HCT116 (cell line): ENCODE results near the gene SEC24D. TPM values are rescaled to one million over a fixed set of nuclear protein-coding genes. Genes with fewer than 3 reads are reported as not detected.

ENCODE experiments used
- ATAC-seq: fragments of 200-7000 bp; cut with Tn5 transposase; 2 replicates; pipeline ENCODE4 v1.9.1; 2020; ENCODE audit warnings: mild to moderate bottlenecking, moderate library complexity
- BruUV-seq: library from RNA; stranded (reverse); fragments of 400-500 nt; replicated peaks from 2 replicates; lab custom pipeline; 2021; lab: Mats Ljungman, UMichigan
- CTCF ChIA-PET: fragments of 300-600 bp; sonication (Branson Sonifier 250); formaldehyde crosslinking; loops from one replicate; lab custom pipeline; 2021; ENCODE audit warnings: antibody characterized with exemption; lab: Charles Lee
- POLR2A ChIA-PET: fragments of 300-600, 350-600 bp; sonication (Branson Sonifier 250); formaldehyde crosslinking; loops from one replicate; lab custom pipeline; 2021; ENCODE audit warnings: antibody characterized with exemption; lab: Charles Lee
- RAD21 ChIA-PET, 2 experiments: fragments of 300-600 bp; sonication (Branson Sonifier 250); formaldehyde crosslinking; loops; one replicate each; lab custom pipeline; 2023; ENCODE audit warnings: low total read pairs in 2 of 2; ENCODE audit not compliant: uncharacterized antibody in 2 of 2, unreplicated experiment in 2 of 2, low non-redundant PET in 1 of 2; lab: Charles Lee
- DNase-seq: peaks from one replicate; pipeline ENCODE4 v3.0.0-alpha.2; 2010; ENCODE audit warnings: low read depth, low spot score
- H2AFZ ChIP-seq: fragments of 200-600 bp; shearing (Covaris generic), sonication (generic); 2 replicates; pipeline ENCODE4 v1.6.1; 2017; ENCODE audit warnings: low read depth, mixed run types, mixed read lengths, antibody characterized with exemption, low read length; ENCODE audit not compliant: poor library complexity, severe bottlenecking
- H3K27ac ChIP-seq: 2 replicates; pipeline ENCODE4 v1.5.1; 2012; ENCODE audit warnings: low read depth, low read length
- H3K27me3 ChIP-seq: fragments of 200-600 bp; sonication (generic); 2 replicates; pipeline ENCODE4 v1.6.1; 2016; ENCODE audit warnings: mixed run types, low read length, mixed read lengths; ENCODE audit not compliant: insufficient read depth
- H3K36me3 ChIP-seq, 2 experiments: fragments of 200-500 bp in 1 of 2; fragments of 200-600 bp in 1 of 2; sonication (Bioruptor generic) in 1 of 2; sonication (generic) in 1 of 2; 2 replicates each; pipeline versions ENCODE4 v1.5.1 to v1.6.1; 2014 to 2016; ENCODE audit warnings: low read length in 2 of 2, inconsistent platforms in 1 of 2, mixed read lengths in 1 of 2, mixed run types in 1 of 2; ENCODE audit not compliant: insufficient read depth in 2 of 2, control insufficient read depth in 1 of 2
- H3K4me1 ChIP-seq, 2 experiments: fragments of 200-600 bp in 1 of 2; sonication (generic) in 1 of 2; 2 replicates each; pipeline versions ENCODE4 v1.5.1 to v1.6.1; 2012 to 2017; ENCODE audit warnings: low read length in 2 of 2, inconsistent platforms in 1 of 2, mild to moderate bottlenecking in 1 of 2, mixed read lengths in 1 of 2, mixed run types in 1 of 2, moderate library complexity in 1 of 2; ENCODE audit not compliant: insufficient read depth in 2 of 2, control insufficient read depth in 1 of 2
- H3K4me2 ChIP-seq: fragments of 200-600 bp; sonication (generic); 2 replicates; pipeline ENCODE4 v1.6.1; 2017; ENCODE audit warnings: mixed run types, low read length, mixed read lengths
- H3K4me3 ChIP-seq, 2 experiments: fragments of 200-600 bp in 1 of 2; sonication (generic) in 1 of 2; replicated peaks in 1 of 2; 2 replicates each; pipeline ENCODE4 v1.5.1; 2011 to 2016; ENCODE audit warnings: low read length in 2 of 2, control low read depth in 1 of 2, low read depth in 1 of 2, mild to moderate bottlenecking in 1 of 2, mixed read lengths in 1 of 2, mixed run types in 1 of 2
- H3K79me2 ChIP-seq: fragments of 200-600 bp; sonication (generic); 2 replicates; pipeline ENCODE4 v1.6.1; 2017; ENCODE audit warnings: mild to moderate bottlenecking, mixed run types, low read length, moderate library complexity, mixed read lengths; ENCODE audit not compliant: insufficient read depth
- H3K9ac ChIP-seq: fragments of 200-600 bp; sonication (generic); 2 replicates; pipeline ENCODE4 v1.6.1; 2016; ENCODE audit warnings: low read length, mixed read lengths
- H3K9me2 ChIP-seq: fragments of 200-600 bp; sonication (generic), shearing (Covaris generic); 2 replicates; pipeline ENCODE4 v1.6.1; 2017; ENCODE audit warnings: mixed run types, mild to moderate bottlenecking, moderate library complexity; ENCODE audit not compliant: insufficient read depth
- H3K9me3 ChIP-seq, 2 experiments: fragments of 200-500 bp in 1 of 2; fragments of 200-600 bp in 1 of 2; sonication (Bioruptor generic) in 1 of 2; sonication (generic) in 1 of 2; 2 replicates each; pipeline ENCODE4 v1.6.1; 2014 to 2017; ENCODE audit warnings: low read length in 2 of 2, mixed read lengths in 2 of 2, inconsistent platforms in 1 of 2, low read depth in 1 of 2, mild to moderate bottlenecking in 1 of 2, mixed run types in 1 of 2, moderate library complexity in 1 of 2; ENCODE audit not compliant: control insufficient read depth in 1 of 2, insufficient read depth in 1 of 2
- H4K20me1 ChIP-seq: fragments of 200-600 bp; sonication (generic), shearing (Covaris generic); 2 replicates; pipeline ENCODE4 v1.6.1; 2017; ENCODE audit warnings: mixed run types, mild to moderate bottlenecking, moderate library complexity; ENCODE audit not compliant: insufficient read depth
- ATF3 ChIP-seq: IDR thresholded peaks from 2 replicates; pipeline ENCODE4 v1.6.1; 2012
- ELF1 ChIP-seq: IDR thresholded peaks from 2 replicates; pipeline ENCODE4 v1.6.1; 2012; ENCODE audit warnings: low read depth, borderline replicate concordance
- POLR2A ChIP-seq: IDR thresholded peaks from 2 replicates; pipeline ENCODE4 v1.7.0; 2011; ENCODE audit warnings: borderline replicate concordance; ENCODE audit not compliant: insufficient read depth, insufficient read length; ENCODE audit errors: extremely low read depth
- RAD21 ChIP-seq: IDR thresholded peaks from 2 replicates; pipeline ENCODE4 v1.6.1; 2012; ENCODE audit warnings: low read depth, mild to moderate bottlenecking
- REST ChIP-seq: IDR thresholded peaks from 2 replicates; pipeline ENCODE4 v1.6.1; 2012; ENCODE audit warnings: low read depth
- SIN3A ChIP-seq: IDR thresholded peaks from 2 replicates; pipeline ENCODE4 v1.6.1; 2012; ENCODE audit warnings: low read depth
- SRF ChIP-seq: IDR thresholded peaks from 2 replicates; pipeline ENCODE4 v1.6.1; 2012; ENCODE audit warnings: low read depth
- ZFX ChIP-seq: fragments of 450-650 bp; IDR thresholded peaks from 2 replicates; pipeline ENCODE4 v1.6.1; 2017
- intact Hi-C: fragments of 100-400 bp; cut with micrococcal nuclease; formaldehyde crosslinking; loops from 2 replicates; pipeline ENCODE4 v1.10.0; 2022
- total RNA-seq: library from RNA; stranded (reverse); gene quantifications from one replicate; pipeline ENCODE4 v1.2.1, GENCODE V29; 2021; ENCODE audit not compliant: unreplicated experiment

The SEC24D gene
- total RNA-seq, 1 experiment from 2014 or later: 28.5 TPM

GRCh38 chr4:118849867-118850487, 14.1 kb upstream of the SEC24D start:
- ChIA-PET RAD21 (no interaction called here), CTCF (no interaction called here), POLR2A (no interaction called here)
- peak overlapping the region; percentile 27 for H2AFZ ChIP-seq
- H3K9me2 ChIP-seq: no peaks in the 10 kb centered on the region
- H3K4me3 ChIP-seq: no peak overlapping the region
- no TSS peak for BruUV-seq
- no peaks in the 10 kb centered on the region for H3K9me3 ChIP-seq
- H3K9ac ChIP-seq: no peak overlapping the region
- H3K27ac ChIP-seq: no peak overlapping the region
- H3K4me1 ChIP-seq: peaks cover 0 to 7% of the 10 kb centered on the region in 2 experiments; a peak in 1 of 4 replicates
- no peaks in the 10 kb centered on the region for H4K20me1 ChIP-seq
- H3K79me2 ChIP-seq: no peaks in the 10 kb centered on the region
- ATAC-seq: no peak
- H3K27me3 ChIP-seq: no peaks in the 10 kb centered on the region
- no peak for DNase-seq
- TF ChIP-seq ZFX (no peak), ATF3 (no peak), SRF (no peak), SIN3A (no peak), REST (no peak), POLR2A (no peak), RAD21 (no peak), ELF1 (no peak)
- no peaks in the 10 kb centered on the region for H3K36me3 ChIP-seq
- intact Hi-C loops: no loop called here
- H3K4me2 ChIP-seq: peak overlapping the region; percentile 35
